ENCODE measurements around the gene OSTM1. TPM values are rescaled to one million over a fixed set of nuclear protein-coding genes. Genes with fewer than 3 reads are reported as not detected.
"Not testable (repeated sequence)": the region's sequence is repeated elsewhere in the genome, so short reads cannot be mapped to it uniquely, and the experiment has no call there.

OSTM1 gene
- polyA plus RNA-seq, 1 donor = 18.0 TPM

- DNase-seq = not testable (repeated sequence)
Observed at GRCh38 chr6:108016283-108016682, 58.3 kb downstream of the OSTM1 start.

DNA sequence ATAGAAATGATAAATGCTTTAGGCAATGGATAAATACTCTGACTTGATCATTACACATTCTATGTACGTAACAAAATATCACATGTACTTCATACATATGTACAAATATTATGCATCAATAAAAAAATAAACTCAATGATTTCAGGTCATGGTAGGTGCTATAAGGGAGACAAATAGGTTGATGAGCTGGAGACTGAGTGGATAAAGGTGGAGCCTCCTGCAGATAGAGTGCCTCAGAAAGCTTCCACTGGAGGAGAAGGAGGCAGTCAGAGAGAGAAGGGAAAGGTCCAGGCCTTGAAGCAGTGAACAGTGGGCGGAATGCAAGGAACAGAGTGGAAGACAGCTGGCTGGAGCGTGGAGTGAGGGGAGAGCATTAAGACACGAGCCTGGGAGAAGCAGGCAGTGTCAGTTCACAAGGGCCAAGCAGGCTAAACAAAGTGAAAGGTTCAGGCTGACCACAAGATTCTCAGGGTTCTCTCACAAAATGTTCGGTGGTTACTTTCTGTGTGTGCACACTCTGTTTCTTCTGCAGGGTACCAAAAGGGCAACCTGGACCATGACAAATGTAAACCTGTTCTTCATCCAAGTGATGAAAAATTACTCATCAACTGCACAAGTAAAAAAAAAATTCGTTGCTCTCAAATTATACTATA, 60.6 kb downstream of the OSTM1 start:
- no peak for DNase-seq

DNA sequence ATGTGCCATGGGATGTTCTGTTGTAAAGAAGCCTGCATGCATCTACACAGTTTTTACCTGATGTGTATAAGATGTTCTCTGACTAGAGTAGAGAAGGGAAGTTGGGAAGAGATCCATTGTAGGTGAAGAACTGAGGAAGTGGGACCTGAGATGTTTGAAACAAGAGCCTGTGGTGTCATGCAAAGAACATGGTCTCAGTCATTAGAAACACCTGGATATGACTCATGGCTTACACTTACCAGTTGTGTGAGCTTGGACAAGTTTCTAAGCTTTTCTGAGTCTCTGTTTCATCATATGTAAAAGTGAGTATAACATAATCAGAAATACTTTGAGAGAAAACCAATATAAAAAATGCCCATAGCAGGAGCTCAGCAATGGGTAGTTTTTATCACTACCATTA, 64.6 kb downstream of the OSTM1 start:
- DNase-seq = no peak

- not testable (repeated sequence) for DNase-seq
Observed at GRCh38 chr6:108009258-108009657, 65.3 kb downstream of the OSTM1 start.

GRCh38 chr6:108008363-108008762, 66.2 kb downstream of the OSTM1 start:
- no peak for DNase-seq

GRCh38 chr6:108005961-108006360, 68.6 kb downstream of the OSTM1 start:
- no peak for DNase-seq

GRCh38 chr6:108004861-108005260, 69.7 kb downstream of the OSTM1 start:
- DNase-seq = no peak

DNA sequence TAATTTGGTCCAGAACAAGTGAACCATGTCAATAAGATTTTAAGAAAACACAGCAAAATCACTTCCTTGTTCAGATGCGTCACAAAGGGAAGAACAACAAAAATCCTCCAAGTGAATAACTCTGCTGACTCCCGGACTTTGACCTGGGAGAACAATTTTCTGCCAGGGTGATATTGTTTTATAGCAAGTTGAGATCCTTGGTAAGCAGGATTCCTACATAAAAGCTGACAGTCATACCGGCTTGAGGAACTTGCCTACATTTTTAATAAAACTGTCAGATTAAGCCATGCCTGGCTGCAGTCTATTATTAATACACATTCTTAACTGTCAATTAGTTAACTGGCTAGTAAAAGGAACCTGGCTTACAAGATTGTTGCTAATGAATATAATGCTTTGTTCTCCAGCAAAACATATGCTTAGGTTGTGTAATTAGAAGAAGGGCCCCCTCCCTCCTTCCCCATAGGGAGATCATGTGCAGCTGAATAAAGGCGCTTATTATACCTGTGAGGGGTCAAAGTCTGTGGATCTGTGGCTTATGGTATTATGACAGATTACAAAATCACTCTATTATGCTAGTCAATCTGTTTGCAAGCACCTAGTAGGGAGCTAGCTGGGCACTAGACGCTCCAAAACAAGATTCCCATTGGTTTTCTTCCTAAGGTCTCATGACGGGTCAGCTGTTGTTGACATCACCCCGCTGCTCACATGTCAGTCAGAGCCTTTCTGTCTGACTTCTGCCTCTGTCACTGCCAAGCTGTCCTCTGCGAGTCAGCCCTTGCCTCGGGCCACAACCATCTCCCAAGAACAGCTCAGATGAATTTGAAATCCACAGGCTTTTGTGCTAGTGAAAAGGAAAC, 71.9 kb downstream of the OSTM1 start:
- no peak for DNase-seq

DNA sequence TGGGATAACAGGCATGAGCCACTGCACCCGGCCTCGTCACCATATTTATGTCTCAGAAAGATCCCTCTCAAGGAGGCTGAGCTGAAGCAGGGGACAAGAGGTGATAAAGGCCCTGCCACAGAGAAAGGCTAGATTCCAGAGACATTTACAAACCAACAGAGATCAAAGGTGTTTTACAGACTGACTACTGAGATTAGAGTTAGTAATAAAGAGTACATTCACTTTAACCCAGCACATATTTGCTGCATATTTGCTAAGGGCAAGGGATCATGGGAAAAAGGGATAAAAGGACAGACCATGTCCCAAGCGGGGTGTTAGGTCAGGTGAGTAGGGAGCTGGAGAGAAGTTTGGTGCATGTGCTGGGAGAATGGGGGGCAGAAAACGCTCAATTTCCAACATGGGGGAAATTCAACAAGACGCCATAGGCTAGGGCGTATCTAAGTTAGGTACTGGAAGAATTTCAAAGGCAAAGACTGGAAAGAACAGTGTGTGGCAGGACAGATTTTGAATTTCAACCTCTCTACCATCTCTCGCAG, 72.8 kb downstream of the OSTM1 start:
- no peak for DNase-seq

- not testable (repeated sequence) for DNase-seq
Observed at GRCh38 chr6:108000259-108000658, 74.3 kb downstream of the OSTM1 start.

- no peak for DNase-seq
Observed at GRCh38 chr6:107999341-107999740, 75.2 kb downstream of the OSTM1 start.

DNA sequence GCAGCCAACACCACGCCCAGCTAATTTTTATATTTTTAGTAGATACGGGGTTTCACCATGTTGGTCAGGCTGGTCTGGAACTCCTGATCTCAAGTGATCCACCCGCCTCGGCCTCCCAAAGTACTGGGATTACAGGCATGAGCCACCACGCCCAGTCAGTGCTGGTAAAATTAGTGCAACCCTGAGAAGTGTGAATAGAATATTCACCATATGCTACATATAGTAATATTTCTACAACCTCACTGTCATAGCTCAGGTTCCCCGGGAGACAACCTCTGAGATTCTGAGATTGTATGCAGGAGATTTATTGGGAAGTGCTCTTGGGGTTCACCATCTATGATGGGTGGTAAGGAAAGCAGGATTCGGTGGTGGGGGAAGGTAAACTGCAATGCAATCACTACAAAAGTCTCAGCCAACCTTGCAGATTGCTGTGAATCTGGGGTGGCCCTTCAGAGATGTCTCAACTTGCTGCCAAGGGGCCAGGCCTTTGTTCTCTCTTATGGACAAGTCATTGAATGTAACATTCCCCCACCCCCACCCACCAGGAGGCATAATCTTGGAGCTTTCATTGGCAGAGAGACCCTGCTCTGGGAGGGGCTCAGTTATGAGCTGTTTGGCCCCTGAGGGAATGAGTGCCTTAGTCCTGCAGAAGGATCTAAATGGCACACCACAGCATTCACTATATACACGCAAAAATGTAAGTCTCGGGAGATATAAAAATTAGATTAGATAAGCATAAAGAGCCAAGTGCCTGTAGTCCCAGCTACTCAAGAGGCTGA, 82.6 kb downstream of the OSTM1 start:
- DNase-seq = no peak

Other genes with a start within 250 kb of the OSTM1 start
- gene SEC63, start 116.5 kb downstream of the OSTM1 start, polyA plus RNA-seq (ENCODE audit: insufficient read length) = 67.0 TPM
- gene NR2E1, start 91.3 kb upstream of the OSTM1 start, polyA plus RNA-seq (ENCODE audit: insufficient read length) = not detected
- 195 TPM for gene SNX3, start 186.3 kb upstream of the OSTM1 start, polyA plus RNA-seq (ENCODE audit: insufficient read length)
- 6.7 TPM for gene AFG1L, start 220.3 kb upstream of the OSTM1 start, polyA plus RNA-seq (ENCODE audit: insufficient read length)

Measured in hindlimb muscle (tissue), 1 donor.